Astrocyte (in vitro differentiated cells and primary cell): ENCODE results near the gene ACYP2.

ENCODE experiments used
- CTCF ChIP-seq: IDR thresholded peaks from 2 replicates; pipeline ENCODE4 v1.5.1; 2011; ENCODE audit warnings: low read depth, mild to moderate bottlenecking, inconsistent platforms, low read length, moderate library complexity; ENCODE audit not compliant: insufficient read depth
- EZH2 ChIP-seq: IDR thresholded peaks from 2 replicates; pipeline ENCODE4 v1.6.1; 2012; ENCODE audit warnings: mild to moderate bottlenecking, low read length, inconsistent platforms; ENCODE audit not compliant: insufficient read depth

- TF ChIP-seq CTCF (no peak), EZH2 (no peak)
Measured at GRCh38 chr2:54090521-54091117, 24.8 kb upstream of the ACYP2 start.
